HG02759 (cell line): Measurements from ENCODE around the gene FOXP1.

Experiments
- ATAC-seq: cut with Tn5 transposase; IDR thresholded peaks from one replicate; pipeline ENCODE4 v1.9.1; 2021; ENCODE audit warnings: mild to moderate bottlenecking, moderate library complexity; ENCODE audit not compliant: unreplicated experiment

FOXP1 gene

GRCh38 chr3:71055257-71056001 lies 528.1 kb downstream of the FOXP1 start:
- ATAC-seq = no peak

- ATAC-seq = no peak
Measured at GRCh38 chr3:71054312-71054711, 529.2 kb downstream of the FOXP1 start.

- ATAC-seq = no peak
Measured at GRCh38 chr3:71053495-71053894, 530.0 kb downstream of the FOXP1 start.

GRCh38 chr3:71052716-71053115 lies 530.8 kb downstream of the FOXP1 start:
- no peak for ATAC-seq

GRCh38 chr3:71051893-71052687 lies 531.4 kb downstream of the FOXP1 start:
- no peak for ATAC-seq

- no peak for ATAC-seq
Measured at GRCh38 chr3:71051259-71051595, 532.3 kb downstream of the FOXP1 start.

GRCh38 chr3:71050538-71051258 lies 532.8 kb downstream of the FOXP1 start:
- ATAC-seq = no peak

- no peak for ATAC-seq
Measured at GRCh38 chr3:71050166-71050537, 533.4 kb downstream of the FOXP1 start.

GRCh38 chr3:71048948-71049347 lies 534.6 kb downstream of the FOXP1 start:
- no peak for ATAC-seq

GRCh38 chr3:71047616-71048531 lies 535.7 kb downstream of the FOXP1 start:
- ATAC-seq = no peak

- no peak for ATAC-seq
Measured at GRCh38 chr3:71046791-71047190, 536.7 kb downstream of the FOXP1 start.

- ATAC-seq = peak; percentile 73
Measured at GRCh38 chr3:71045917-71046282, 537.6 kb downstream of the FOXP1 start.

- ATAC-seq = no peak
Measured at GRCh38 chr3:71045212-71045916, 538.2 kb downstream of the FOXP1 start.

GRCh38 chr3:71042759-71043158 lies 540.8 kb downstream of the FOXP1 start:
- ATAC-seq = no peak

- ATAC-seq = no peak
Measured at GRCh38 chr3:71041371-71041770, 542.2 kb downstream of the FOXP1 start.

GRCh38 chr3:71039332-71039731 lies 544.2 kb downstream of the FOXP1 start:
- ATAC-seq = no peak

- no peak for ATAC-seq
Measured at GRCh38 chr3:71037775-71038174, 545.8 kb downstream of the FOXP1 start.

- ATAC-seq = no peak
Measured at GRCh38 chr3:71035886-71036285, 547.6 kb downstream of the FOXP1 start.

- no peak for ATAC-seq
Measured at GRCh38 chr3:71035314-71035713, 548.2 kb downstream of the FOXP1 start.

- no peak for ATAC-seq
Measured at GRCh38 chr3:71033681-71034220, 549.8 kb downstream of the FOXP1 start.
